ENCODE measurements around the gene SLC27A4. TPM values are rescaled to one million over a fixed set of nuclear protein-coding genes. Genes with fewer than 3 reads are reported as not detected.
"Not testable (repeated sequence)": the region's sequence is repeated elsewhere in the genome, so short reads cannot be mapped to it uniquely, and the experiment has no call there.

The SLC27A4 gene
- total and polyA plus RNA-seq, 2 of the 13 experiments (the other 11 are each of a cell fraction or from before 2014, with no cell fraction given) = 10.6 to 18.8 TPM

GRCh38 chr9:128338852-128339614 lies 1.3 kb upstream of the SLC27A4 start:
- intact Hi-C loops (cut with micrococcal nuclease; ENCODE audit: unreplicated experiment); FAIRE-seq; H2AFZ ChIP-seq (ENCODE audit: low read length); H3K9me3 ChIP-seq (ENCODE audit: low read length); H4K20me1 ChIP-seq (ENCODE audit: insufficient read depth, low read length); DNase-seq (ENCODE audit: low spot score); in situ Hi-C loops (cut with HindIII; ENCODE audit: extremely low pct_ligation_motif_present, low pct_unique_long_range_greater_than_20kb); ATAC-seq; H3K79me2 ChIP-seq (ENCODE audit: insufficient read depth, low read length); H3K9ac ChIP-seq (ENCODE audit: insufficient read depth, low read depth, low read length); H3K27ac ChIP-seq (ENCODE audit: extremely low read length, insufficient read depth, low read length); H3K4me3 ChIP-seq (replicated peaks in 1 of 3; ENCODE audit: insufficient read depth in 1 of 3, low read depth in 2 of 3, low read length in 3 of 3); H3K27me3 ChIP-seq (ENCODE audit: control insufficient read depth in 1 of 2, insufficient read depth in 2 of 2, low read length in 2 of 2); CTCF ChIA-PET (ENCODE audit: low intra/inter-chr PET ratio, low total read pairs); BruUV-seq (replicated peaks); H3K36me3 ChIP-seq (replicated peaks in 1 of 2; ENCODE audit: control insufficient read depth in 1 of 2, insufficient read depth in 2 of 2, low read length in 2 of 2): not testable (repeated sequence)
- peaks cover 10% of the 10 kb centered on the region for H3K4me1 ChIP-seq (ENCODE audit: insufficient read depth, low read length)
- WGBS (ENCODE audit: low lambda C conversion rate) = 79% methylated on average over 15 of the region's 15 CpGs
- 0 out of 2 replicates have a peak overlapping the region, but pooled peaks have one; percentile 99 for H3K4me2 ChIP-seq (ENCODE audit: low read depth, low read length)
- POLR2A ChIA-PET = interaction anchor here (1.8 kb wide), 2 partner anchors 39 to 43 kb away, joined by 8 to 14 read pairs; no protein-coding TSS in a partner anchor

GRCh38 chr9:128340691-128341434 lies 536 bp downstream of the SLC27A4 start:
- Histone ChIP-seq H3K79me2 (ENCODE audit: insufficient read depth, low read length) (no peaks in the 10 kb centered on the region), H2AFZ (ENCODE audit: low read length) (peak overlapping the region; percentile 7), H3K4me3 (replicated peaks in 1 of 3; ENCODE audit: insufficient read depth in 1 of 3, low read depth in 2 of 3, low read length in 3 of 3) (peak overlapping the region; percentile 85 to 95 (median 87)), H3K4me2 (ENCODE audit: low read depth, low read length) (peak overlapping the region; percentile 99), H3K27me3 (ENCODE audit: control insufficient read depth in 1 of 2, insufficient read depth in 2 of 2, low read length in 2 of 2) (no peaks in the 10 kb centered on the region), H4K20me1 (ENCODE audit: insufficient read depth, low read length) (no peaks in the 10 kb centered on the region), H3K9ac (ENCODE audit: insufficient read depth, low read depth, low read length) (peak overlapping the region; percentile 76), H3K4me1 (ENCODE audit: insufficient read depth, low read length) (peaks cover 19% of the 10 kb centered on the region), H3K9me3 (ENCODE audit: low read length) (no peaks in the 10 kb centered on the region), H3K27ac (ENCODE audit: extremely low read length, insufficient read depth, low read length) (peak overlapping the region; percentile 68), H3K36me3 (replicated peaks in 1 of 2; ENCODE audit: control insufficient read depth in 1 of 2, insufficient read depth in 2 of 2, low read length in 2 of 2) (peaks cover 10 to 24% of the 10 kb centered on the region in 2 experiments; a peak in 4 of 5 replicates)
- peak; percentile 72 for ATAC-seq
- intact Hi-C loops (cut with micrococcal nuclease; ENCODE audit: unreplicated experiment) = loop anchor here (1.0 to 2.0 kb wide), 2 partner anchors 18 to 46 kb away; partner anchors contain the start of genes COQ4 and TRUB2
- POLR2A ChIA-PET = interaction anchor here (0.9 to 1.8 kb wide), 12 partner anchors 10 to 80 kb away, joined by 3 to 14 read pairs (median 4); partner anchors contain the start of genes CERCAM, GOLGA2, SWI5 and URM1
- FAIRE-seq = no peak
- peak; percentile 11 for DNase-seq (ENCODE audit: low spot score)
- WGBS (ENCODE audit: low lambda C conversion rate) = 0% methylated on average over 17 of the region's 48 CpGs
- CTCF ChIA-PET (ENCODE audit: low intra/inter-chr PET ratio, low total read pairs) = interaction anchor here (3.3 kb wide), 1 partner anchor 45 kb away, joined by 29 read pairs; no protein-coding TSS in a partner anchor
- in situ Hi-C loops (cut with HindIII; ENCODE audit: extremely low pct_ligation_motif_present, low pct_unique_long_range_greater_than_20kb) = loop anchor here (5.0 kb wide), 1 partner anchor 44 kb away; no protein-coding TSS in a partner anchor
- no TSS peak for BruUV-seq (replicated peaks)
- no peak for TF ChIP-seq PHF5A (CRISPR knock-in tag; IDR thresholded peaks at IDR 0.05; ENCODE audit: low read depth, unreplicated experiment)
- peak; percentile 62; the same call in 1 of the 2 replicates for TF ChIP-seq HNF1B (CRISPR knock-in tag; IDR thresholded peaks at IDR 0.05)
- no peak for TF ChIP-seq E2F2 (CRISPR knock-in tag; IDR thresholded peaks at IDR 0.05; ENCODE audit: borderline replicate concordance)
- peak; percentile 29; the same call in 1 of the 2 replicates for TF ChIP-seq MYPOP (CRISPR knock-in tag; IDR thresholded peaks at IDR 0.05)
- TF ChIP-seq ZNF350 (CRISPR knock-in tag; IDR thresholded peaks at IDR 0.05; ENCODE audit: borderline replicate concordance, low read depth) = peak; percentile 21; the same call in 1 of the 2 replicates
- no peak for TF ChIP-seq ZNF747 (CRISPR knock-in tag; IDR thresholded peaks at IDR 0.05; ENCODE audit: borderline replicate concordance)
- TF ChIP-seq ZNF275 (CRISPR knock-in tag; IDR thresholded peaks at IDR 0.05; ENCODE audit: borderline replicate concordance) = 0 out of 2 replicates have a peak, but pooled peaks have one; percentile 57
